Transverse colon (tissue), 3 donors: ENCODE results near the gene MEMO1.

Experiments
- EP300 ChIP-seq: sonication (generic); formaldehyde crosslinking; IDR thresholded peaks from one replicate; pipeline ENCODE4 v1.6.1; 2017; ENCODE audit warnings: antibody characterized with exemption, low read depth
- TF ChIP-seq, protein P1 (sequence below), 5 experiments: fragments of 200-600 bp in 3 of 5; fragments of 450-650 bp in 2 of 5; sonication (generic) in 3 of 5; IDR thresholded peaks; 1 replicate in 2 of 5; 2 replicates in 3 of 5; pipeline ENCODE4 v1.5.1; 2016 to 2017; ENCODE audit warnings: antibody characterized with exemption in 5 of 5, inconsistent platforms in 3 of 5, mild to moderate bottlenecking in 2 of 5, moderate library complexity in 1 of 5

DNA sequence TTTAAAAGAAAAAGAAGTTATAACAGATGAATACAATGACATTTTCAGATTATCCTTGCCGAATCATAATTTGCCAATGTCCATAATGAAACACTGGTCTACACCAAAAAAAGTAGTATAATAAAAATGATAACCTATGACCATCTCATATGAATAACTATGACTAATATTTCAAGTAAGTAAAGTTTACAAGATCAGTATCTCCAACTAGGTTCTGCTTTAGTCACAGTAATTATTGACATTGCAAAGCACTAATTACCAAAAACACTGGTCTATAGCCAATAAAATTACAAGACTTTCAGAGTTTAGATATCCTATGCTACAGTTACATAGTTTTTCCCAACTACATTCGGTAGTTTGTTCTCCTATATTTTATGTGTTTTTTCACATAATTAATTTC is 136.7 kb downstream of the MEMO1 start:
- TF ChIP-seq, protein P1, sequence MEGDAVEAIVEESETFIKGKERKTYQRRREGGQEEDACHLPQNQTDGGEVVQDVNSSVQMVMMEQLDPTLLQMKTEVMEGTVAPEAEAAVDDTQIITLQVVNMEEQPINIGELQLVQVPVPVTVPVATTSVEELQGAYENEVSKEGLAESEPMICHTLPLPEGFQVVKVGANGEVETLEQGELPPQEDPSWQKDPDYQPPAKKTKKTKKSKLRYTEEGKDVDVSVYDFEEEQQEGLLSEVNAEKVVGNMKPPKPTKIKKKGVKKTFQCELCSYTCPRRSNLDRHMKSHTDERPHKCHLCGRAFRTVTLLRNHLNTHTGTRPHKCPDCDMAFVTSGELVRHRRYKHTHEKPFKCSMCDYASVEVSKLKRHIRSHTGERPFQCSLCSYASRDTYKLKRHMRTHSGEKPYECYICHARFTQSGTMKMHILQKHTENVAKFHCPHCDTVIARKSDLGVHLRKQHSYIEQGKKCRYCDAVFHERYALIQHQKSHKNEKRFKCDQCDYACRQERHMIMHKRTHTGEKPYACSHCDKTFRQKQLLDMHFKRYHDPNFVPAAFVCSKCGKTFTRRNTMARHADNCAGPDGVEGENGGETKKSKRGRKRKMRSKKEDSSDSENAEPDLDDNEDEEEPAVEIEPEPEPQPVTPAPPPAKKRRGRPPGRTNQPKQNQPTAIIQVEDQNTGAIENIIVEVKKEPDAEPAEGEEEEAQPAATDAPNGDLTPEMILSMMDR (IDR thresholded peaks at IDR 0.05): no peak
- TF ChIP-seq EP300: no peak
